GM21825 (cell line): ENCODE data around the gene MFF.
A peak's percentile ranks its signal among the peaks of the same experiment; 100 is the strongest.

ENCODE experiments used
- ATAC-seq: cut with Tn5 transposase; IDR thresholded peaks from one replicate; pipeline ENCODE4 v1.9.1; 2021; ENCODE audit warnings: mild to moderate bottlenecking, moderate library complexity; ENCODE audit not compliant: unreplicated experiment

MFF gene, protein sequence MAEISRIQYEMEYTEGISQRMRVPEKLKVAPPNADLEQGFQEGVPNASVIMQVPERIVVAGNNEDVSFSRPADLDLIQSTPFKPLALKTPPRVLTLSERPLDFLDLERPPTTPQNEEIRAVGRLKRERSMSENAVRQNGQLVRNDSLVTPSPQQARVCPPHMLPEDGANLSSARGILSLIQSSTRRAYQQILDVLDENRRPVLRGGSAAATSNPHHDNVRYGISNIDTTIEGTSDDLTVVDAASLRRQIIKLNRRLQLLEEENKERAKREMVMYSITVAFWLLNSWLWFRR

DNA sequence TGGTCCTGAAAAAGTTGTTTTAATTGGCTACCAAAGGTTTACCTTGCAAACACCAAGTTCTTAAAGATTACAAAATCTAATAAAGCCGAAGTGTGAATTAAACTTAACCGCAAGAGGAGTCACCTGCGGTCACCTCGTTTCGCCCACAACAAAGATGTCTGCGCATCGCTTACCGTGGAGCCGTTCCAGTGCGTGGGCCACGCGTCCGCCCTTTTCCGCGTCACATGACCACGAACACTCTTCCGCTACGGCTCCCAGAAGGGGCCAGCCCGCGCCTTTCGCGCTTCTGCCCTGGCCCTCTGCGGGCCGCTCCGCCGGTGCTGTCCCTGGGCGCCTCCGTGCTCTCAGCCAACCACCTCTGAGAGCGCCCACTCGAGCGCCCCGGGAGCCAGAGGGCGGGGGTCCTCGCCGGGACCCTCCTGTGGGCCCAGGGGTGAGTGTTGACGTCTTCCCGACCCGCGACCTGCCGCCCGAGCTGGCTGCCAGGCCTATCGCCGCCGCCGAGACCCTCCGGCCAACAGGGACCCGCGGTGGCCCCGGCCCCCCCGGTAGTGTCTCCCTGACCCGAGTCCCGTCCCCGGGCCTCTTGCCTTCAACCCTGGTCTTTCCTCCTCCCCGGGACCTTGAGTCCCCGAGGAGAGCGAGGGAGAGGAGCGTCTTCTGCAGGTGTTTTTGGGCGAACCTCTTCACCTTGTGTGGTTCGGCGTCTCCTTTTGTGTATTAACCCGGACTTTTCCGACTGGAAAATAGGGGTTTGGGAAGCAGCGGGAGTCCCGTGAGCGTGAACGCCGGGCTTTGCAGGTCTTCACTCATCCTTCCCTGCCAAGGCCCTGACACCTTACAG lies at the start of gene MFF:
TSS of gene MFF (plus strand) at position 257 of the 844 bp plus-strand sequence. CDS start 5,415 bp downstream, outside the sequence.
- peak; percentile 97 for ATAC-seq

DNA sequence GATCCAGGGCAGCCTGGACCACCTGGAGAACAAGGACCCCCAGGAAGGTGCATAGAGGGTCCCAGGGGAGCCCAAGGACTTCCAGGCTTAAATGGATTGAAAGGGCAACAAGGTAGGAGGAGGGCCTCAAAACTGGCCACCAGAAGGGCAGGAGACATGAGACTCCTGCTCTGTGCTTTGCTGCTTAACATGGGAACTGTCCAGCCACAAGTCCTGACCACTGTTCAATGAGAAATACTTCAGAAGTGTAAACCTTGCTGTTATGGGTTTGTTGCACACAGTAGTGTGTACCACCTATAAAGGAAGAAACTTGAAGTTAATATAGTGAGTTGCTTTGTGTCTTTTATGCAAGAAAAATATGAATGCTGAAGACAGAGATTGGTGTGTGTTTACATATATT lies 44.2 kb upstream of the MFF start:
- ATAC-seq, result no peak

DNA sequence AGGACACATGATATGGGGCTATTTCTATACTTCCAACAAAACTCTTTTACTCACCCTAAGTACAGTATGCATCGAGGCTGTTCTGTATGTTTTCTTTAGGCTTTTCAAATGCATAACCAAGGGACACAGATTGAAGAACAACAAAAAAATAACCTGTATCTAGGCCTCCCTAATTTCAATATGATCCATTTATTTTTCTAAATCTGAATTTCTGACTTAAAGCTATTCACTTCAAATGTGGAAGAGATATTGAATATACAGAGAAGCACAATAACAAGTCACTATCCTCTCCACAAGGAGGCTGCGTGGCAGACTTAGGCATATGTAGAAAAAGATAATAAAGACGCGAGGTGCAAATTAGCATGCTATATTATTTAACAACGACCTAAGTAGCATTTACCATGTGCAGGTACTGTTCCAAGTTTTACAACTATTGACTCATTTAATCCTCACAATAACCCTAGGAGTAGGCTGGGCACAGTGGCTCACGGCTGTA lies 39.3 kb upstream of the MFF start:
- ATAC-seq, result no peak

DNA sequence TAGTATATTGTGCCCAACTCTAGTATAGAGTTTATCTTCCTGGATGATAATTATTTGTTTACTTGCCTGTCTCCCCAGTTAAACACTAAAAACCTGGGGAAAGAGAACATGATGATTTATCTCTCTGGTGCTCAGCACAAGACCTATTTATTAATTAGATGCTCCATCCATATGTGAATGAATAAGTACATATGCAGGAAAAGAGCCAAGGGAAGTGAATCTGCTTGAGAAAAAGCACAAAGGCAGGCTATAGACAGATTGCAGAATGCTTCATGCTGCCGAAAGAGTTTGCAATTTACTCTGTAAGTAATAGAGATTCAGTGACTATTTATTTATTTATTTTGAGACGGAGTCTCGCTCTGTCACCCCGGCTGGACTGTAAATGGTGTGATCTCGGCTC lies 37.3 kb upstream of the MFF start:
- no peak for ATAC-seq

DNA sequence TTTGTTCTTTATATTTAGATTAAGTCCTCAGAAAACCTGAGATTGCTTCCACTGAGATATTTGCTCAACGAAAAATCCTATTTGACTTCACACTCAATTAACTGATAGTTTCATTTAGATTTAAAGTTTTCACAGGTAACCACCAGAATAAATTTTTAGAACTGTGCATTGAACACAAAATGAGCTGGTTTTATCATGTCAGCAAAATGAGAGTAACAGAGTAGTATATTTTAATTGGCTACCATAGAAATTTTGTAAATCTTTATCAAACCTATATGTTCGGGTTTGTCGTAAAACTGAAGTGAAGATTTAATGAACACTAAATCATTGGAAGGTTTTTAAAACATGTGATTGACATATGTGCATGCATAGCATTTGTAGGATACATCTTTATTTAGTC lies 32.7 kb upstream of the MFF start:
- ATAC-seq, result no peak

DNA sequence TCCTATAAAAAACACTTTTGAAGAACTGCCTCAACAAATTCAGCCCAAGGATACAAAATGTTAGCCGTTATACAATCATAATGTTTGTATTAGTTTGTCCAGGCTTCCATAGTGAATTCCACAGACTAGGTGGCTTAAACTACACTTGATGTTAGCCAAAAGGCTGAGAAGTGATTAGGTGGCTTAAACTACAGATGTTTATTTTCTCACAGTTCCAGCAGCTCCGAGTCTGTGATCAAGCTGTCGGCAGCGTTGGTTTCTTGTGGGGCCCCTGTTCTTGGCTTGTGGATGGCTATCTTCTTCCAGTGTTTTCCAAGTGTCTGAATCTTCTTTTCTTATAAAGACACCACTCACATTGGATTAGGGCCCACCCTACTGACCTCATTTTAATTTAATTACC lies 31.5 kb upstream of the MFF start:
- ATAC-seq, result no peak

DNA sequence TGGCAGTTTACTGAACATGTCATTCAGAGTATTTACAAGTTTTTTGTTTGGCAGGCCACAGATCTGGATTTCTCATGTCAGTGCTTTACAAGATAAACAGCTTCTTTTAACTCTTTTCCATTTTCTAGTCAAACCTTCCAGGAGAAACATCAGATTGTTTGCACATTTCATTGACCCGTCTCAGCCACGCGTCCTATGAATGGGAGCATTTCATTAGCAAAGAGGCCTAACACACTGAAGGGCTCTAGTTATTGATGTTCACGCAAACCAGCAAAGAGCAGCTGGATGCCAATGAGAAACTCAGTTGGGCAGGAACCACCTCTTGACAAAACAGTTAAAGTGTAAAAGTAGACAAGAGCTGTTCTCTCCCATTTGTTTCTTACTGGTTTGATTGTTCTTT lies 29.2 kb upstream of the MFF start:
- ATAC-seq, result no peak

DNA sequence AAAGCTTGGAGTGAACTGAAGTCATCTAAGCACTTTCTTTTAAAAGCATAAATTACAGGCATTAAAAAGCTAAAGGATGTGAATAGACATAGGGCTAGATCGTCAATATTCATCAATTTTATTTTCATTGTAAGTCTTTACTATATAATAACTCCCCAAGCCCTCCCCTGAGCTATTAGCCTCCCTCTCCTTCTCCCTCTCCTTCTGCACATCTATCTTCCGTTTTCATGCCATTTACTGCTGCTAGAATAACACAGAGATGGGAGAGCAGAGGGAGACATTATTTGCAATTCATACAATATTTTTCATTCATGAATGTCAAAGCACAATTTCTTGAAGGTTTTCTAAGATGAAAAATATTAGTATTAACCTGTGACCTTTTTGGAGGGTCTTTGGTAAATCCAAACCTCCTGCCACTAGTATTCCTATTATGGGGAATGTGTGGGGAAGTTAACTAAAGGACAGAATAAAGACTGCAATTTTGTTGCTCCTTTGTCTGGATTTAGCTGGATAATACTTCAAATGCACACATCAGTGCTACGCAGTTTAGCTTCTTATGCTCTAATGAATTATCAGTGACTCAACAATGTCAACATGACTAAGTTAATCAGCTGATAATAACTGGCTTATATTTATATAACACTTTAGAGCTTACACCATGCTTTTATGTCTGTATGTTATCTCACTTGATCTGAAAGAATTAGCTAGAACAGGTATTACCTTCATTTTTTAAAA lies 28.2 kb upstream of the MFF start:
- no peak for ATAC-seq

DNA sequence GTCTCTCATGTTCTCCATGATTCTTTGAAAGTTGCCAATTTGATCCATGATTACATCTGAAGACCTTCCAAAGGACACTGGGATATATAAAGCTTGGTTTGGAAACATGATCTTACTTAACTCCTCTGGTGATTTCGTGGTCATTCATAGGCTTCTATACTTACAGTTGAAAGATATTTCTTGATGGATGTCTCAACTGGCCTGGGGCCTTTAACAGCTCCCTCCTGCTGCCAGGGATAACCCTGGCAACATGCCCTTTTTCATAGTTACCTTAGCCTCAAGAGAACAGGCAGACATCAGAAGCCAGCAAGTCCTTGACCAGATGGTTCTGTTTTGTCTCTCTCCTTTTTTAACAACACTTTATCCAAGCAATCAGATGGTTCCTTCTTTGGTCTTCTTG lies 23.5 kb upstream of the MFF start:
- ATAC-seq, result no peak

DNA sequence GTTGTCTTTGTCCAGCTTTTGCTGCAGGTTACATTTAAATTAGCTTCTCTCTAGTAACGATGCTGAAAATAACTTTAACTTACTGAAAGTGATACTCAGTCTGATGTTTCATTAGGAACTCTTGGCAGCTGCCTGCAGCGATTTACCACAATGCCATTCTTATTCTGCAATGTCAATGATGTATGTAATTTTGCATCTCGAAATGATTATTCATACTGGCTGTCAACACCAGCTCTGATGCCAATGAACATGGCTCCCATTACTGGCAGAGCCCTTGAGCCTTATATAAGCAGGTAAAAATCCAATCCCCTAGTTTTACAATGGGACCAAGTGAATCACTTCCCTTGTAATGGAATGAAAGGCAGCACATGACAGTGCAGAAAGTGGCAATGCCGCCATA lies 16.3 kb upstream of the MFF start:
- peak; percentile 81 for ATAC-seq

DNA sequence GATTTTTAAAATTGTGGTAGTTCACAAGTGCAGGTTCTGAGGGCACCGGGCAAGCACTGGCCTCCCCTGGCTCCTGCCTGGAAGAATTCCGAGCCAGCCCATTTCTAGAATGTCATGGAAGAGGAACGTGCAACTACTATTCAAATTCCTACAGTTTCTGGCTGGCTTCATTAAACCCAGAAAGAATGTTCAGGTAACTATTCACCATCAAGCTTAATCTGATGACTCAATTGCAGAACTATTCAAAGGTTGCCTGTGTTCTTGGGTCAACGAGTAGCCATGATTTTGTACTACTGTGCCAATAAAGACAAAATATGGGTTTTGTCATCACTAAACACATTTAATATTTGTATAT lies 14.3 kb upstream of the MFF start:
- ATAC-seq, result no peak

DNA sequence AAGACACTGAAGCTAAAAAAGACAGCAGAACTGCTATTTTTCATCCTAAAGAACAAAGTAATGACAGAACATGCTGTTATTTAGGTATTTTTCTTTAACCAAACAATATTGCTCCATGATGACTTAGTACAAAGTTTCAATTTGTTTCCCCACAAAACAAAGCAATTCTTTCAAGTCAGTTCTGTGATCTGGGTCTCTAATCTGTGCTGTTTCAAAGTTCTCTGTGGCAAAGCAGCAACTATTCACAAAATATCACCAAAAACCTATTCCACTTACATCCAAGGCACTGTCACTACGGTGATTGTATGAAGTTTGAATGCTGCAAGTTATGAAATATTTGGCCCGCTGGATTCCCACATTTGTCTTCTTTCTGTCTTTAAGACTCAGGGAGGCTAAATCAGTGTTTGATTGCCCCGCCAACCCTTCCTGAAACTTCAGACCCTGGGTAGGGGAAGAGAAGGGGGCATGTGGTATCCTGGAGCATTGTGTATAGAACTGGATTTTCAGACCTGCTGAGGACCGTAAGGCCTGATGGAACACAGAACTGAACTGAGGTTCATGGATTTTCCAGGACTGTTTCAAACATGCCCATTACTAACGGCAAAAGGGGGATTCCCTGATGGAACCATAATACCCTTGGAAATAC lies 13.1 kb upstream of the MFF start:
- ATAC-seq, result no peak

DNA sequence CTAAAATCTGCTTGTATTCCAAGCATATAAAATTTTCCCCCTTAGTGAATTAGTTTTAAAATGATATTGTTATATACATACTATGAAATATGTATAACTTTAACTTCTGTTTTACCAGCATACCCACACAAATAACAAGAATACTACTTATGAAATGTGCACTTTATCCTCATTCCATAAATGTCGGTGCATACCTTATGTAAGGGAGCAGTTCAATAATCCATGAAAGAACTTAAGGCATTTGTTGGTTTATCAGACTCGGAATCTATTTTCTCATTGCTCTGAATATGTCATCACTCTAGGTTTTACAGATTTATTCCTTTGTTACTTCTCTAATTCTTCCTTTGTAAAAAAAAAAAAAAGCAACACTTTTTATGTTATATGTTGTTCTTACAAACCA lies 12.5 kb upstream of the MFF start:
- ATAC-seq, result no peak

DNA sequence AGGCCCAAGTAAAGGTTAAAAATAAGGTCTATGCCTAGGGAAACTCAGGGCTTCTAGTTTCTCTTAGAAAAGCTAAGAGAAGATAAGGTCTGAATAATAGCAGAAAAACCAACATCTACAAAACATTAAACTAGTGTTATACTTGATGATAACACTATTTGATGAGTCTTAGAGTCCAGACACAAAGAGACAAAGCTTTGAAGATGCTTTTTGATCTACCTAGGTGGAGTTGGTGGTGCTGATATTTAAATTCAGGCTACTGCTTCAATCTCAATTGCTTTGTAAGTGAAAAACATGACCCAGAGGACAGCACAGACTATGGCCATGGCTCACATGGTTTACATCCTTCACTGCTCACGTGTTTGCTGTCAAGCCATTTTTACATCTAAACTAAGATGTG lies 11.7 kb upstream of the MFF start:
- no peak for ATAC-seq

DNA sequence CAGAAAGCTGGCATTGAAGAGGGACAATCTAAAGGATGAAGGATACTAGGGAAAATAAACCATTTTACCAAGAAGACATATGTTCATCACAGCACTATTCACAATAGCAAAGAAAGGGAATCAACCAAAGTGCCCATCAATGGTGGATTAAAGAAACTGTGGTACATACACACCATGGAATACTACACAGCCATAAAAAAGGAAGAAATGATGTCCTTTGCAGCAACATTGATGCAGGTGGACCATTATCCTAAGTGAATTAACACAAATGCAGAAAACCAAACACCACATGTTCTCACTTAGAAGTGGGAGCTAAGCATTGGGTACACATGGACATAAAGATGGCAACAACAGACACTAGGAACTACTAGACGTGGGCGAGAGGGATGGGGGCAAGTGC lies 7.2 kb upstream of the MFF start:
- ATAC-seq, result no peak

DNA sequence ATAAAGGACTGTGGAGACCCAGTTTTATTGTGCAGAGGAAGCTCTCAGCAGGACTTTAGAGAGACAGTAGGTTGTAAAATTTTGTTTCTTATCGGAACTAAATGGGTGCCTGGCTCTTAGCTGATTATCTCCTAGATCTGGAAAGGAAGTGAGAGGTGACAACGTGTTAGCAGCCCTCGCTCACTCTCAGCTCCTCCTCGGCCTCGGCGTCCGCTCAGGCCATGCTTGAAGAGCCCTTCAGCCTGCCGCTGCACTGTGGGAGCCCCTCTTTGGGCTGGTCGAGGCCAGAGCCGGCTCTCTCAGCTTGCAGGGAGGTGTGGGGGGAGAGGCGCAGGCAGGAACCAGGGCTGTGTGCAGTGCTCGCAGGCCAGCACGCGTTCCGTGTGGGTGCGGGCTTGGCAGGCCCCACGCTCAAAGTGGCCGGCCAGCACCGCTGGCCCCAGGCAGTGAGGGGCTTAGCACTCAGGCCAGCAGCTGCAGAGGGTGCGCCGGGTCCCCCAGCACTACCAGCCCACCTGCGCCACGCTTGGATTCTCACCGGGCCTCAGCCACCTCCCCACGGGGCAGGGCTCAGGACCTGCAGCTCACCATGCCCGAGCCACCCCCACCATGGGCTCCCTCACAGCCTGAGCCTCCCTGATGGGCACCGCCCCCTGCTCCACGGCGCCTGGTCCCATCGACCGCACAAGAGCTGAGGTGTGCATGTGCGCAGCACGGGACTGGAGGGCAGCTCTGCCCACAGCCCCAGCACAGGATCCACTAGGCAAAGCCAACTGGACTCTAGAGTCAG lies 4.6 kb upstream of the MFF start:
- ATAC-seq, result no peak

DNA sequence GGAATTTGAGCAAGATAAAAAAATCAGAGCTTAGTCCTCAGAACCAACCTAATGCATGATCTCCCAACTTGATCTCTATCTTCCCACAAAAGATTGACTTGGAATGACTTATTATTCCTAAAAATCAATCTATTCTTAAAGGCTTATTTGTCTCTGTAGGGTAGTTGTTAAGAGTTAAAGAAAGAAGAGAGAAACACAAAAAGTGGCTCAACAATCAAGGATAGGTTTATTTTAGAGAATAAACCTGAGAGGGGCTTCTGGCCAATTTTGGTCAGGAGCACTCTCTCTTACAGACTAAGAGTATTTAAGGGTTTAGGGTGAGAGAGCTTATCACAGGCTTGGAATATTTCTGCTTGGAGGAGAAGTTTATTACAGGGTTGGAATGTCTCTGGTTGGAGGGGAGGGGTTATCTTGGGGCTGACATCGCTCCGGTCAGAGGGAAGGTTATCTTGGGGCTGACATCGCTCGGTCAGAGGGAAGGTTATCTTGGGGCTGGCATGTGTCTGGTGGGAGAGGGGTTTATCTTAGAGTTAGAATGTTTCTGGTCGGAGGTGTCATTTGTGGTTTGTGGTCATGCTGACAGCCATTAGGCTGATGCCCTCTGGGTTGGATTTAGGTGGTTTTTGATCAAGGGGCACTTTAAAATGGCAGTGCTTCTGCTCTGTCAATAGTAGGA lies 2.4 kb upstream of the MFF start:
- no peak for ATAC-seq

DNA sequence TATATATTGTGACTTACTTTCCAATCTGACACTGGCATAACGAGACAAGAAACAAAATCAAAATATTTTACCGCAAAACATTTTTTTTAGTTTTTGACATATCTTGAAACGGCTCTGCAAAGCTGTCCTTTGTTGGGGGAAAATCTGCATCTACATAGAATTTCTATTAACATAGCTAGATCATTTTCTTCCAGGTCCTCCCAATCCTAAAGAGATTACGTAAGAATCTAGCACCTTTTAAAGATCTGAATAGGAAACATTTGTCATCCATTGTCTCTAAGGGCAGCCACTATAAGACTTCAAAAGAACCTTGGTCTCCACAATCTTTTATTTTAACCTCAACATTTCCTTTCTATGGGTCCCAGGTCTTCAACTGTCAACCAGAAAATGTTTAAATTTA lies 1.2 kb upstream of the MFF start:
- ATAC-seq, result no peak

DNA sequence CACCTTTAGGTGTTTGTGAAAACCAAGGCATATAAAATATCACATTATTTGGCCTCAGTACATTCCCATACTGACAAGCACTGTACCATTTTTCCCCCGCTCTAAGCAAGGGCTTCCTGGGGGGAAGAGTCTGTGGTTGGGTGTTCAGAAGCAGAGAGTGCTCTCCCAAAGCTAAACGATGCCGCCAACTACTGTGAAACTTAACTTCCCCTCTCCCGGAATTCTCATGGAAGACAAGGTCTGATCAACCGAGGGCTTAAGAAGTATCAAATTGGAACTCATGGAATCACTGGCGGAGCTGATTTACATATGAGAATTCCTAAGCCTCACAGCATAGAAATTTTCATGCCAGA lies 433 bp upstream of the MFF start:
- peak; percentile 14 for ATAC-seq

DNA sequence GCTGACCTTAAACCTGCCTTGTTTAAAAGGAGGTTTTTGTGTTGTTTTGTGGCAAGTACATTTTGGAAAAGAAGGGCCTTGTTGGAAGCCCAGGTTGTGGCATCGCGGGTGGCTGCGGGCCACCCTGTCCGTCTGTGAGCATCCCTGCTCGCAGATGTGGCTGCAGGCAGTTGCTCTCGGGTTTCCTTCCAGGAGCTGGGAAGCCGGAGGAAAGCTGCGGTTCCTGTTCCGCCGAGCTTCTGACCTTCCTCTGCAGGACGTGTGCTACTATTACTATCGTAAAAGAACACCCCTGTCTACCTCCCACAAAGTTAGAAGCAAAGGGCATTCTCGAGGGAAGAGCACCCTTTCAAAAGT lies 766 bp downstream of the MFF start:
- peak; percentile 13 for ATAC-seq
